HG03354 (cell line): Measurements from ENCODE around the gene TSPEAR.

Source experiments
- ATAC-seq: cut with Tn5 transposase; IDR thresholded peaks from one replicate; pipeline ENCODE4 v1.9.1; 2021; ENCODE audit warnings: mild to moderate bottlenecking; ENCODE audit not compliant: unreplicated experiment, poor library complexity, severe bottlenecking

The TSPEAR gene

GRCh38 chr21:44527156-44527982, 184.0 kb downstream of the TSPEAR start:
- no peak for ATAC-seq

GRCh38 chr21:44526096-44526997, 185.0 kb downstream of the TSPEAR start:
- ATAC-seq: no peak

GRCh38 chr21:44525391-44526095, 185.8 kb downstream of the TSPEAR start:
- no peak for ATAC-seq

GRCh38 chr21:44524414-44525371, 186.7 kb downstream of the TSPEAR start:
- no peak for ATAC-seq

GRCh38 chr21:44523567-44524413, 187.6 kb downstream of the TSPEAR start:
- ATAC-seq: no peak

- no peak for ATAC-seq
Observed at GRCh38 chr21:44522753-44523204, 188.6 kb downstream of the TSPEAR start.

- ATAC-seq: no peak
Observed at GRCh38 chr21:44521928-44522752, 189.2 kb downstream of the TSPEAR start.

- no peak for ATAC-seq
Observed at GRCh38 chr21:44521301-44521927, 190.0 kb downstream of the TSPEAR start.

- no peak for ATAC-seq
Observed at GRCh38 chr21:44520326-44521300, 190.8 kb downstream of the TSPEAR start.

GRCh38 chr21:44519346-44520325, 191.7 kb downstream of the TSPEAR start:
- ATAC-seq: no peak

- ATAC-seq: no peak
Observed at GRCh38 chr21:44518686-44519085, 192.7 kb downstream of the TSPEAR start.

- no peak for ATAC-seq
Observed at GRCh38 chr21:44517175-44517899, 194.0 kb downstream of the TSPEAR start.

- ATAC-seq: no peak
Observed at GRCh38 chr21:44516828-44517174, 194.6 kb downstream of the TSPEAR start.

GRCh38 chr21:44516342-44516741, 195.0 kb downstream of the TSPEAR start:
- ATAC-seq: no peak
